GM18867 (cell line): Measurements from ENCODE around the gene GPATCH4.
"Not testable (repeated sequence)": the region's sequence is repeated elsewhere in the genome, so short reads cannot be mapped to it uniquely, and the experiment has no call there.

Experiments used
- ATAC-seq: cut with Tn5 transposase; IDR thresholded peaks from one replicate; pipeline ENCODE4 v1.9.1; 2021; ENCODE audit warnings: mild to moderate bottlenecking, moderate library complexity; ENCODE audit not compliant: unreplicated experiment

Gene GPATCH4

GRCh38 chr1:156601122-156601830, at the start of gene GPATCH4:
Gene GPATCH4 (minus strand): TSS chr1:156601479.
- peak; percentile 67 for ATAC-seq

GRCh38 chr1:156648951-156649350, 47.7 kb upstream of the GPATCH4 start:
- ATAC-seq, result no peak

GRCh38 chr1:156648496-156648895, 47.2 kb upstream of the GPATCH4 start:
- no peak for ATAC-seq

- no peak for ATAC-seq
These were observed 46.1 kb upstream of the GPATCH4 start for GRCh38 chr1:156647351-156647750.

GRCh38 chr1:156646738-156647211, 45.5 kb upstream of the GPATCH4 start:
- ATAC-seq, result no peak

GRCh38 chr1:156645666-156646065, 44.4 kb upstream of the GPATCH4 start:
- no peak for ATAC-seq

- ATAC-seq, result no peak
These were observed 43.8 kb upstream of the GPATCH4 start for GRCh38 chr1:156645056-156645455.

- ATAC-seq, result no peak
These were observed 43.4 kb upstream of the GPATCH4 start for GRCh38 chr1:156644640-156645039.

GRCh38 chr1:156644146-156644545, 42.9 kb upstream of the GPATCH4 start:
- no peak for ATAC-seq

- no peak for ATAC-seq
These were observed 42.5 kb upstream of the GPATCH4 start for GRCh38 chr1:156643778-156644092.

- no peak for ATAC-seq
These were observed 41.9 kb upstream of the GPATCH4 start for GRCh38 chr1:156643049-156643777.

GRCh38 chr1:156642265-156643048, 41.2 kb upstream of the GPATCH4 start:
- no peak for ATAC-seq

GRCh38 chr1:156641761-156642264, 40.5 kb upstream of the GPATCH4 start, which contains the start of gene BCAN:
Gene BCAN (plus strand): TSS chr1:156642117. CDS start chr1:156646055, 3,938 bp downstream.
- no peak for ATAC-seq

GRCh38 chr1:156640842-156641706, 39.8 kb upstream of the GPATCH4 start:
- no peak for ATAC-seq

- ATAC-seq, result no peak
These were observed 38.4 kb upstream of the GPATCH4 start for GRCh38 chr1:156639601-156640101.

GRCh38 chr1:156638189-156638985, 37.1 kb upstream of the GPATCH4 start:
- ATAC-seq, result no peak

- no peak for ATAC-seq
These were observed 31.1 kb upstream of the GPATCH4 start for GRCh38 chr1:156632355-156632754.

- ATAC-seq, result not testable (repeated sequence)
These were observed 29.9 kb upstream of the GPATCH4 start for GRCh38 chr1:156631152-156631551.

GRCh38 chr1:156629823-156630449, 28.7 kb upstream of the GPATCH4 start:
- ATAC-seq, result no peak
